Testis (tissue), 2 donors: ENCODE results near the gene PLEKHG4B.

Experiments used
- CTCF ChIP-seq, 3 experiments: fragments of 450-650 bp in 2 of 3; fragments of 200-600 bp in 1 of 3; sonication (generic) in 1 of 3; IDR thresholded peaks; one replicate each; pipeline ENCODE4 v1.5.1; 2016 to 2019; ENCODE audit warnings: antibody characterized with exemption in 3 of 3, mild to moderate bottlenecking in 2 of 3, moderate library complexity in 1 of 3
- POLR2A ChIP-seq: fragments of 450-650 bp; IDR thresholded peaks from one replicate; pipeline ENCODE4 v1.6.1; 2017; ENCODE audit warnings: antibody characterized with exemption, mild to moderate bottlenecking, moderate library complexity

- no peak for TF ChIP-seq POLR2A
- TF ChIP-seq CTCF (IDR thresholded peaks at IDR 0.05): no peak
Measured at GRCh38 chr5:104778-105296, 12.9 kb downstream of the PLEKHG4B start.
